SK-N-SH (cell line): ENCODE data around the gene CRTC1.

Experiments
- CHD2 ChIP-seq: fragments of 150-350 bp; IDR thresholded peaks from 2 replicates; pipeline ENCODE4 v1.6.1; 2018; ENCODE audit warnings: low read length; ENCODE audit not compliant: partially characterized antibody
- CTCF ChIP-seq: fragments of 200-600 bp; sonication (generic); IDR thresholded peaks from 2 replicates; pipeline ENCODE4 v1.6.1; 2017; ENCODE audit warnings: antibody characterized with exemption, mild to moderate bottlenecking, moderate library complexity
- EP300 ChIP-seq, 2 experiments: IDR thresholded peaks; 2 replicates each; pipeline versions ENCODE4 v1.4.0 to v1.6.1; 2012; ENCODE audit warnings: borderline replicate concordance in 1 of 2, low read depth in 1 of 2, low read length in 1 of 2
- EZH2phosphoT487 ChIP-seq: fragments of 200-600 bp; sonication (generic); IDR thresholded peaks from 2 replicates; pipeline ENCODE4 v1.6.1; 2017; ENCODE audit warnings: low read depth, mixed run types, mild to moderate bottlenecking, antibody characterized with exemption, moderate library complexity, borderline replicate concordance
- FOXM1 ChIP-seq: IDR thresholded peaks from 2 replicates; pipeline ENCODE4 v1.4.0; 2012; ENCODE audit warnings: low read depth, mild to moderate bottlenecking
- GABPA ChIP-seq: IDR thresholded peaks from 2 replicates; pipeline ENCODE4 v1.4.0; 2012; ENCODE audit warnings: low read depth, mild to moderate bottlenecking
- JUND ChIP-seq: IDR thresholded peaks from 2 replicates; pipeline ENCODE4 v1.4.0; 2012
- POLR2AphosphoS5 ChIP-seq: IDR thresholded peaks from 2 replicates; pipeline ENCODE4 v1.6.1; 2012; ENCODE audit warnings: low read depth, low read length
- RXRA ChIP-seq: IDR thresholded peaks from 2 replicates; pipeline ENCODE4 v1.4.0; 2012; ENCODE audit warnings: low read depth, mild to moderate bottlenecking, borderline replicate concordance
- TAF1 ChIP-seq: IDR thresholded peaks from 2 replicates; pipeline ENCODE4 v1.6.1; 2012; ENCODE audit warnings: low read depth, mild to moderate bottlenecking, low read length, moderate library complexity, borderline replicate concordance

GRCh38 chr19:18807861-18808331 lies 124.4 kb downstream of the CRTC1 start:
- TF ChIP-seq EP300 (IDR thresholded peaks at IDR 0.05; ENCODE audit: borderline replicate concordance in 1 of 2, low read depth in 1 of 2, low read length in 1 of 2) (no peak), TAF1 (no peak), CTCF (no peak), EZH2phosphoT487 (no peak), JUND (no peak), GABPA (no peak), FOXM1 (no peak), RXRA (no peak), CHD2 (no peak), POLR2AphosphoS5 (no peak)
